HUES6 (cell line): ENCODE measurements around the gene SPATA2L.
"Not testable (repeated sequence)": the region's sequence is repeated elsewhere in the genome, so short reads cannot be mapped to it uniquely, and the experiment has no call there.

Source experiments
- H3K27ac ChIP-seq: 2 replicates; pipeline ENCODE4 v1.7.0; 2013; ENCODE audit warnings: low read depth, mild to moderate bottlenecking, low read length, inconsistent platforms
- H3K27me3 ChIP-seq: 2 replicates; pipeline ENCODE4 v1.6.1; 2013; ENCODE audit warnings: low read length; ENCODE audit not compliant: control insufficient read depth, insufficient read depth
- H3K36me3 ChIP-seq: 2 replicates; pipeline ENCODE4 v1.6.1; 2013; ENCODE audit warnings: low read length; ENCODE audit not compliant: control insufficient read depth, insufficient read depth
- H3K4me1 ChIP-seq: 2 replicates; pipeline ENCODE4 v1.6.1; 2013; ENCODE audit warnings: low read length; ENCODE audit not compliant: control insufficient read depth, insufficient read depth
- H3K4me3 ChIP-seq: 2 replicates; pipeline ENCODE4 v1.5.1; 2013; ENCODE audit warnings: low read depth, low read length
- H3K9ac ChIP-seq: one replicate; pipeline ENCODE4 v1.6.1; 2013; ENCODE audit warnings: mild to moderate bottlenecking, low read length
- H3K9me3 ChIP-seq: 2 replicates; pipeline ENCODE4 v1.6.1; 2013; ENCODE audit warnings: low read depth, low read length; ENCODE audit not compliant: control insufficient read depth, insufficient read depth

The SPATA2L gene

DNA sequence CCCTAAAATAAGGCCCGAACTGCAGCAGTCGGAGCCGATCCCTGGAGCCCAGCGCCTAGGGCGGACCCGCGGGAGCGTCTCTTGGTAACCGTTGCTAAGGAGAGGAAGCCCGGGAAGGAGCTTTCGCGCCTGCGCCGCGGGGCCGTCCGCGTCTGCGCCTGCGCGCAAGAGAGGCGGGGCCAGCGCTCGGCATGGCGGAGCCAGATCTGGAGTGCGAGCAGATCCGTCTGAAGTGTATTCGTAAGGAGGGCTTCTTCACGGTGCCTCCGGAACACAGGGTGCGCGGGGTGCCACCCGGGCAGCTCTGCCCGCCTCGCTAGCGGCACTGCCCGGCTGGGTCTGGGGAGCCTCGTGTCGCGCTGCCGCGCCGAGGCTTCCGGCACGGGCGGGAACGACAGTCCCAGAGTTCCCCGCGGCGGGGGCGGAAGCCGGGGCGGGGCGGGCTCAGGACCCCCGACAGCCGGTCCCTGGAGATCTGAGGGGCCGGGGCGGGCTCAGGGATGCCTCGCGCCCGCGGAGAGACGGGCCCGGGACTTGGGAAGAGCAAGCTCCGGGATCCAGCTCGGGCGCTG lies 14.9 kb downstream of the SPATA2L start, which contains the start of gene CDK10:
Gene CDK10 (plus strand): TSS at position 170 of the 572 bp plus-strand sequence. CDS start 22 bp downstream, at position 192.
- Histone ChIP-seq H3K4me3 (peak within 1 kb of the TSS; percentile 84), H3K9me3 (peaks cover 29% of the 10 kb centered on the region), H3K36me3 (peaks cover 42% of the 10 kb centered on the region), H3K27ac (peak within 1 kb of the TSS; percentile 70; the same call in 1 of the 2 replicates), H3K9ac (peak within 1 kb of the TSS; percentile 96), H3K4me1 (no peaks in the 10 kb centered on the region), H3K27me3 (no peaks in the 10 kb centered on the region)

DNA sequence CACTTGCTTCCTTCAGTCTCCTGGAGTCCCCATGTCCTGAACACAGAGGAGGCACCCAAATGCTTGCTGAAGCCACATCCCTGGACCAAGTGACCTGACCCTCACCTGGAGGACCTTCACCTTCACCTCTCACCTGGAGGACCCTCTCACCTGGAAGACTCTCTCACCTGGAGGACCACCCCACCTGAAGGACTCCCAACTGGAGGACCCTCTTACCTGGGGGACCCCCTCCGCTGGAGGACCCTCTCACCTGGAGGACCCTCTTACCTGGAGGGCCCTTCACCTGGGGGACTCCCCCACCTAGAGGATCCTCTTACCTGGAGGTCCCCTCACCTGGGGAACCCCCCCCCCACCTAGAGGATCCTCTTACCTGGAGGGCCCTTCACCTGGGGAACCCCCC lies 15.6 kb downstream of the SPATA2L start:
- Histone ChIP-seq H3K9me3 (peaks cover 35% of the 10 kb centered on the region), H3K36me3 (peaks cover 36% of the 10 kb centered on the region), H3K9ac (no peak overlapping the region), H3K27ac (no peak overlapping the region), H3K4me3 (no peak overlapping the region), H3K4me1 (no peaks in the 10 kb centered on the region), H3K27me3 (no peaks in the 10 kb centered on the region)

DNA sequence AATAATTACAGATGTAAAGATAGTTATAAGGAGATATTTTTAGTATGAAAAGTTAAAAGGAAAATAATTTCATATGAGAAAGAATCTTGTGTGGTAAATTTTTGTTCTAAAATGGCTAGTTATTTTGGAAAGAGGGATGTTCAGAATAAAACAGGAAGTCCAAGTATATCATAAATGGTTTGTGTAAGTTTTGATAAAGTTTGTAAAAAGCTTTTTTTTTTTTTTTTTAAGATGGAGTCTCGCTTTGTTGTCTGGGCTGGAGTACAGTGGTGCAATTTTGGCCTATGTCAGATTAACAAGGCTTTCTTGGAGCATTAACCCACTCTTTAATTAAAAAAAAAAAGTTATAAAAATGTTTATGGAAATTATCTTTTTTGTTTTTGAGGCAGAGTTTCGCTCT lies 23.2 kb downstream of the SPATA2L start:
- peaks cover 51% of the 10 kb centered on the region for H3K9me3 ChIP-seq
- no peak overlapping the region for H3K4me3 ChIP-seq
- H3K9ac ChIP-seq, result no peak overlapping the region
- H3K36me3 ChIP-seq, result peaks cover 6% of the 10 kb centered on the region; the same call in 1 of the 2 replicates
- H3K27me3 ChIP-seq, result no peaks in the 10 kb centered on the region
- no peaks in the 10 kb centered on the region for H3K4me1 ChIP-seq
- no peak overlapping the region for H3K27ac ChIP-seq

DNA sequence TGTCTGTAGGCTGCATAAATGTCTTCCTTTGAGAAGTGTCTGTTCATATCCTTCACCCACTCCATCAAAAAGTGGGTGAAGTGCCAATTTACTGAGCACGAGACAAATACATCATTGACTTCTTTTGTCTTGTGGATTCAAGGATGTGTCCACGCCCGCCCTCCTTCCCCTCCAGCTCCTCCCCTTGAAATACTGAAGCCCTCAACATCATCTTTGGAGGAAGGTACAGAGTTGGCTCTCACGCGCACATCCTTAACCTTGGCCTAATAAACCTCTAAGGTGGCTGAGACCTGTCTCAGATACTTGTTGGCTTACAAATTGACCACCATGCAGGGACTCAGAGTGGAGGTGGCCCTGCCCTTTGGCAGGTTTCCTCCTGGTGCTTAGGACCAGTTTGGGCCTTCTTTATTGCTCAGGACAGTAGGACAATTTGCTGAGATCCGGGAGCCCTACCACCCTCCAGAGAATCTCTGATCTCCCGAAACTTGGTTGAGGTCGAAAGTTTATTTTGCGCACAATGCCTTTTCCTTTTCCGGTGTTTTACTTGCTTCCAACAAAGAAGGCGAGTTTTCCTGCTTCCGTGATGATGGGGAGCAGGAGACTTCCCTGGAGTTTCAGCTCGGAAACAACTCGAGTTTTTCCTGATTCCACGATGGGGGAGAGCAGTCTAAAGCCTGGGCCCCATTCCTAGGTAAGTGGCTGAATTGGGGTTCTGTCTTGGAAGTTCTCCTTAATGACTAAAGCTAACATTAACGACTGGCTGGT lies 29.1 kb downstream of the SPATA2L start:
- Histone ChIP-seq H3K9ac (no peak overlapping the region), H3K27me3 (no peaks in the 10 kb centered on the region), H3K4me3 (no peak overlapping the region), H3K9me3 (peaks cover 21% of the 10 kb centered on the region), H3K27ac (no peak overlapping the region), H3K4me1 (no peaks in the 10 kb centered on the region), H3K36me3 (no peaks in the 10 kb centered on the region)

DNA sequence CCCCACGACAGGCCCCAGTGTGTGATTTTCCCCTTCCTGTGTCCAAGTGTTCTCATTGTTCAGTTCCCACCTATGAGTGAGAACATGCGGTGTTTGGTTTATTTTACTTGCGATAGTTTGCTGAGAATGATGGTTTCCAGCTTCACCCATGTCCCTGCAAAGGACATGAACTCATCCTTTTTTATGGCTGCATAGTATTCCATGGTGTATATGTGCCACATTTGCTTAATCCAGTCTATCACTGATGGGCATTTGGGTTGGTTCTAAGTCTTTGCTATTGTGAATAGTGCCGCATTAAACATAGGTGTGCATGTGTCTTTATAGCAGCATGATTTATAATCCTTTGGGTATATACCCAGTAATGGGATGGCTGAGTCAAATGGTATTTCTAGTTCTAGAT lies 29.9 kb downstream of the SPATA2L start:
- not testable (repeated sequence) for H3K4me3 ChIP-seq, H3K27me3 ChIP-seq, H3K36me3 ChIP-seq, H3K4me1 ChIP-seq, H3K9ac ChIP-seq, H3K27ac ChIP-seq
- peaks cover 18% of the 10 kb centered on the region for H3K9me3 ChIP-seq

DNA sequence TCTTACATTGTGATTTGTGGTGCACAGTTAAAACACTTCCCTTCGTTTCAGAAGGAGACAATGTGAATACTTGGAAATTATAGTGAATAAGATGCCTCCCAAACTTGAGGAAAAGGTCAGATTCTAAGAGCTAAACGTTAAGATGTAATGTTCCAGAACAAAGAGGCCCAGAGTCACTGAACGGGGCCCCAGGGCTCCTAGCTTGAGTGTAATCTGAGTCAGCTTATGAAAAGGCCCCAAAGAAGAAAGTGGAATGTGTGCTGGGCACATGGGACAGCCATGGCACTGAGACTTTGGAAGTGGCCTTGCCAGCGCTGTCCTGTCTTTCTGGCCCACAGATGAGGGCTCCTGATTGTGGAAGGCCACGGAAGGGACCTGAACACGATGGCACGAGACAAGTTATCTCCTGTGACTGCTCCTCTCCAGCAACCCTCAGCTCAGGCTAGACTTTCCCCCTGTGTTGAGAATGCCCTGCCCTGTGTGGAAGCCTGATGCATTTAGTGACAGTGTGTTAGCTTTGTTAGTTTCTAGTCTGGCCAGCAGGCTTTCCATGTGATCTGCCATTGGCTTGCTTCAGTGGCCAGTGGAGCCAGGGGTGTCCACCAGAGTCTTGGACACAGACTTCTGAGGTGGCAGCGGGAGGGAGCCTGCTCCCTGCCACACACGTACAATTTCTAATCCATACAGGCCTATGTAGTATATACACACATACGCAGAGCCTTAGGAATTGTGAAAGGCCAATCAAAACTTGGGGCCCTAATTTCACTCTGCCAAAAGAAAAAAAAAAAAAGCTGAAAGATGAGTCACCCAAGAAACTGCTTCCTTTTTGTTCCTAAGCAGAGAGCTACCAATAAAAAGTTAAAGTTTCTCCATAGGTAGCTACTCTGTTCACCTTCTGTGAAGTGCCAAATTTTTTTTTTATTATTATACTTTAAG lies 30.7 kb downstream of the SPATA2L start:
- Histone ChIP-seq H3K9ac (no peak overlapping the region), H3K4me3 (no peak overlapping the region), H3K4me1 (no peaks in the 10 kb centered on the region), H3K27me3 (no peaks in the 10 kb centered on the region), H3K36me3 (no peaks in the 10 kb centered on the region; the same call in 1 of the 2 replicates), H3K9me3 (peaks cover 23% of the 10 kb centered on the region), H3K27ac (no peak overlapping the region)

DNA sequence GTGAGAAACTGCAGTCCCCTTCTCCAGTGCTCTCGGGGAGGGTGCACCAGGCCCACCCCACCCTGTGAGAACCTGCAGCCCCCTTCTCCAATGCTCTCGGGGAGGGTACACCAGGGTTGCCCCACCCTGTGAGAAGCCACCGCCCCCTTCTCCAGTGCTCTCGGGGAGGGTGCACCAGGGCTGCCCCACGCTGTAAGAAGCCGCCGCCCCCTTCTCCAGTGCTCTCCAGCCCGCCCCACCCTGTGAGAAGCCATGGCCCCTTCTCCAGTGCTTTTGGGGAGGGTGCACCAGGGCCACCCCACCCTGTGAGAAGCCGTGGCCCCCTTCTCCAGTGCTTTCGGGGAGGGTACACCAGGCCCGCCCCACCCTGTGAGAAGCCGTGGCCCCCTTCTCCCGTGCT lies 31.8 kb downstream of the SPATA2L start:
- peaks cover 4% of the 10 kb centered on the region; the same call in 1 of the 2 replicates for H3K36me3 ChIP-seq
- no peak overlapping the region for H3K27ac ChIP-seq
- H3K4me1 ChIP-seq, result no peaks in the 10 kb centered on the region
- no peak overlapping the region for H3K9ac ChIP-seq
- H3K9me3 ChIP-seq, result peaks cover 25% of the 10 kb centered on the region
- H3K27me3 ChIP-seq, result no peaks in the 10 kb centered on the region
- no peak overlapping the region for H3K4me3 ChIP-seq

DNA sequence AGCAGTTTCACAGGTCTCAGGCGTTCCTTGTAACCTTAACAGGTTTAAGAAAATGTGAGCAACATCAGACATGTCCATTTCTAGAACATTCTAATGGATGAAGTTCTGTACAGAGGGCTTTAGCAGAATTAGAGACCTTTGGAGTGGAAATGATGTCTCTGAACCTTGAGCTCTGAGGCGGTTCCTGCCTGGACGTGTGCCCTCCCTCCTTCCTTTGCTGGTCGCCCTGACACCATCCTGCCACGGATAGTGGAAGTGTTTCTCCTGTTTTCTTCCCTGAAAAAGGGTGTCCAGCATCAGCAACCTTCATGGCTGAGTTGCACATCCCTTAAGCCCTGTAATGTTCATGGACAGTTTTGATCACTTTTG lies 32.7 kb downstream of the SPATA2L start:
- Histone ChIP-seq H3K27me3 (no peaks in the 10 kb centered on the region), H3K9ac (no peak overlapping the region), H3K36me3 (peaks cover 11% of the 10 kb centered on the region), H3K9me3 (peaks cover 25% of the 10 kb centered on the region), H3K4me3 (no peak overlapping the region), H3K27ac (no peak overlapping the region), H3K4me1 (no peaks in the 10 kb centered on the region)

DNA sequence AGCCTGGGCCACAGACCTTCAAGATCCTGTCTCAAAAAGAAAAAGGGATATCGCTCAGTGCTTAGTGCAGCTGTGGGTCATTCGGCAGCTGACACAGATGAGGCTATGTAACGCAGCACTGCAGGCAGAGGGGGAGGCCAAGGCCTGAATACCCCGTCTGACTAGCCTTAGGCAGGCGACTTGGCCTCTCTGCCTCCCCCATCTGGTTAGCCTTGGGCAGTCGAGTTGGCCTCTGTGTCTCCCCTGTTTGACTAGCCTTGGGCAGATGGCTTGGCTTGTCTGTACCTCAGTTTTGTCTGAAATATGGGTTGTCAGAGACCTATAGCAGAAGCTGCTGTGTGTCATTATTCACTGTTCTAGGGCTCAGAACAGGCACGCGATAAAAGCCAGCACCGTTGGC lies 33.9 kb downstream of the SPATA2L start:
- no peak overlapping the region for H3K4me3 ChIP-seq
- H3K9me3 ChIP-seq, result peaks cover 21% of the 10 kb centered on the region
- peaks cover 16% of the 10 kb centered on the region for H3K36me3 ChIP-seq
- no peak overlapping the region for H3K9ac ChIP-seq
- H3K27ac ChIP-seq, result no peak overlapping the region
- no peaks in the 10 kb centered on the region for H3K27me3 ChIP-seq
- H3K4me1 ChIP-seq, result no peaks in the 10 kb centered on the region

DNA sequence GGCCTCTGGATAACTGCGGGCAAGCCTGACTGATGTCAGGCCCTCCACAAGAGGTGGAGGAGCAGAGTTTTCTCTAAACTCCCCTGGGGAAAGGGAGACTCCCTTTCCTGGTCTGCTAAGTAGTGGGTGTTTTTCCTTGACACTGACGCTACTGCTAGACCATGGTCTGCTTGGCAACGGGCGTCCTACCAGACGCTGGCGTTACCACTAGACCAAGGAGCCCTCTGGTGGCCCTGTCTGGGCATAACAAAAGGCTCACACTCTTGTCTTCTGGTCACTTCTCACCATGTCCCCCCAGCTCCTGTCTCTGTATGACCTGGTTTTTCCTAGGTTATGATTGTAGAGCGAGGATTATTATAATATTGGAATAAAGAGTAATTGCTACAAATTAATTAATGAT lies 34.5 kb downstream of the SPATA2L start:
- not testable (repeated sequence) for H3K4me1 ChIP-seq, H3K27me3 ChIP-seq, H3K9ac ChIP-seq, H3K4me3 ChIP-seq, H3K27ac ChIP-seq
- peaks cover 18% of the 10 kb centered on the region for H3K36me3 ChIP-seq
- peaks cover 16% of the 10 kb centered on the region for H3K9me3 ChIP-seq

DNA sequence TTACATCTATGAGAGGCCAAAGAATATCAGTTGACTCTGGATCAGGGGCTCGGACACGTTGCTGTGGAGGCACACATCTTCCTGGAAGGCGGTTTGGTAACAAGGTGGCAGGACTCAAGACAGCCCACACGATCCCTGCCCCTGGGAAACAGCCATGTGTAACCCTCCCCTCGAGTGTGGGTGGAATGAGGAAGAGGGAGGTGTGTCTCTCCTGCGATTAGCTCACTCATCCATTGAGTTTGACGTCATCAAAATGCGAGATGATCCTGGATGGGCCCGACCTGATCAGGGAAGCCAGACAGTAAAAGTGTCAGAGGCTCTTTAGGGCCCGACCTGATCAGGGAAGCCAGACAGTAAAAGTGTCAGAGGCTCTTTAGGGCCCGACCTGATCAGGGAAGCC lies 37.3 kb downstream of the SPATA2L start:
- H3K27ac ChIP-seq, H3K4me1 ChIP-seq, H3K4me3 ChIP-seq, H3K27me3 ChIP-seq, H3K9ac ChIP-seq: not testable (repeated sequence)
- Histone ChIP-seq H3K36me3 (peaks cover 43% of the 10 kb centered on the region), H3K9me3 (peaks cover 16% of the 10 kb centered on the region)
